Hippocampal formation (tissue), 2 donors: ENCODE measurements around the gene ZCCHC17.
"Not testable (repeated sequence)": the region's sequence is repeated elsewhere in the genome, so short reads cannot be mapped to it uniquely, and the experiment has no call there.

Experiments
- DNase-seq, 2 donors: peaks; one replicate each; lab custom pipeline; 2025; lab: John Stamatoyannopoulos, UW

ZCCHC17 gene

GRCh38 chr1:31371121-31371959 lies 74.5 kb downstream of the ZCCHC17 start:
- DNase-seq: peak in 1 of 2 donors; percentile 22

- no peak for DNase-seq
Observed at GRCh38 chr1:31372051-31372450, 75.2 kb downstream of the ZCCHC17 start.

GRCh38 chr1:31372751-31373055 lies 75.9 kb downstream of the ZCCHC17 start:
- DNase-seq: no peak

GRCh38 chr1:31373056-31373896 lies 76.4 kb downstream of the ZCCHC17 start, which contains the start of gene FABP3:
Gene FABP3 (minus strand): TSS chr1:31373076. CDS start chr1:31373014, 62 bp downstream.
- DNase-seq: peak; percentile 71 to 78

GRCh38 chr1:31373897-31374486 lies 77.2 kb downstream of the ZCCHC17 start:
- no peak for DNase-seq

GRCh38 chr1:31374511-31375196 lies 77.8 kb downstream of the ZCCHC17 start:
- no peak for DNase-seq

GRCh38 chr1:31376375-31377134 lies 79.7 kb downstream of the ZCCHC17 start:
- peak; percentile 85 to 90 for DNase-seq

- DNase-seq: no peak
Observed at GRCh38 chr1:31377364-31377863, 80.6 kb downstream of the ZCCHC17 start.

- no peak for DNase-seq
Observed at GRCh38 chr1:31378001-31378400, 81.2 kb downstream of the ZCCHC17 start.

GRCh38 chr1:31380181-31380580 lies 83.3 kb downstream of the ZCCHC17 start:
- peak in 1 of 2 donors; percentile 48 for DNase-seq

GRCh38 chr1:31381394-31382294 lies 84.8 kb downstream of the ZCCHC17 start:
- no peak for DNase-seq

GRCh38 chr1:31382379-31382989 lies 85.7 kb downstream of the ZCCHC17 start:
- no peak for DNase-seq

GRCh38 chr1:31383967-31384366 lies 87.1 kb downstream of the ZCCHC17 start:
- no peak for DNase-seq

- not testable (repeated sequence) for DNase-seq
Observed at GRCh38 chr1:31386576-31387243, 89.9 kb downstream of the ZCCHC17 start.

- DNase-seq: no peak
Observed at GRCh38 chr1:31387612-31388011, 90.8 kb downstream of the ZCCHC17 start.

GRCh38 chr1:31389616-31390015 lies 92.8 kb downstream of the ZCCHC17 start:
- DNase-seq: no peak

- DNase-seq: no peak
Observed at GRCh38 chr1:31390071-31390470, 93.2 kb downstream of the ZCCHC17 start.

- no peak for DNase-seq
Observed at GRCh38 chr1:31393463-31393862, 96.6 kb downstream of the ZCCHC17 start.
